ENCODE results near the gene ZNF549.

ZNF549 gene

GRCh38 chr19:57566396-57567265 lies 39.5 kb downstream of the ZNF549 start:
- in situ Hi-C loops (cut with MboI; ENCODE audit: low sequenced_read_pairs): no loop called here

DNA sequence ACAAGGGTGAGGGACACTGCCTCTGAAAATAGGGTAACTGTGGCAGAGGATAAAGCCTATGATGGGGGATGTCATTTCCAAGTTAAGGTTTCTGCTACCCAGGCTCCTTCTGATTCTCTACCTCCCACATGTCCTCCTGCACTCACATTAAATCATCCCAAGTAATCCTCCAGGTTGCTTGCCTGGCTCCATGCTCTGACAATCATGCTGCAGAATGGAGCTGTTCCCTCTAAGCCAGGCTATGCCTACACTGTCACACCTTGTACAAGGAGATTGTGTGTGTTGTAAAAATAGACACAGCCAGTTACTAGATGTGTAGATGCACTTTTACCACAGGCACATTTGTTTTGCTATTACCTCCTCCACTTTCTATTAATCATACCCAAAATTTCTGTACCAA lies 43.6 kb downstream of the ZNF549 start:
- in situ Hi-C loops (cut with MboI; ENCODE audit: low sequenced_read_pairs): no loop called here

- in situ Hi-C loops (cut with MboI; ENCODE audit: low sequenced_read_pairs): no loop called here
These were observed 45.3 kb downstream of the ZNF549 start for GRCh38 chr19:57572415-57572947.

DNA sequence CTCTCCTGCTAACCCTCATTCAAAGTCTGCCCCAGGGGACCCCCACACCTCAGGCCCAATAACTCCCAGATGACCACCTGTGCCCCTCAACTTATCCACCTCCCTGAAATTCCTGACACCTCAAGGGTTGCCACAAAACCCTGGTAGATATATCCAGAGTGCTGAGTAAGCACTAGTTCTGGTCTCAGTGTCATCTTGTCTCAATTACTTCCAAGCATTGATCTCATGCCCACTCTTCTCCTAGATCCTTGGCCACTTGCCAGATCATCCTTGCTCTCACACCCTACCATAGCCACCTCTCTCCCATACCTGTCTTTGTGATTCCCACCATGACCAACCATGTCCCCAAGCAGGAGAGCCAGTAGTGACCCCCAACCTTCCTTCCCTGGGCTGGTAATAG lies 49.5 kb downstream of the ZNF549 start:
- in situ Hi-C loops (cut with MboI; ENCODE audit: low sequenced_read_pairs): no loop called here

GRCh38 chr19:57578487-57579205 lies 51.5 kb downstream of the ZNF549 start, which contains the start of gene ZNF416:
ZNF416 (minus strand) TSS chr19:57578911; CDS start chr19:57578704, 207 bp downstream.
- in situ Hi-C loops (cut with MboI; ENCODE audit: low sequenced_read_pairs): no loop called here

DNA sequence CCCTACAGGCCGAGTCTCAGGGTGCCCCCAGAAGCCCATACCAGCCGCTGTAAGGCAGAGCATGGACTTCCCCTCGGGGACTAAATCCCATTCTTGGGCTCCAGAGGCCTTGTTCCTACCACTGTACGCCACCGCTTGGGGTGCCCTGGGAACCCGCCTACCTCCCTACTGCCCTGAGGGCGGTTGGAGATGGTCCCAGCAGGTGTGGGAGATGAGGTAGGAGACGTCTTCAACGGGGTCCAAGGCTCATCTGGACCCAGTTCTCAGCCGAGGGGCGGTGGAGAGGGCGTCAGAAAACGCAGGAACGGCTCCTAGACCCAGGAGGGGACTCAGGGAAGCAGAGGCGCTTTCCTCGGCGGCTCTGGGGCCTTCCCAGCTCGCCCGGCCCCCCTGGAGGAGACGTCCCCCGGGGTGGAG lies 56.0 kb downstream of the ZNF549 start:
- in situ Hi-C loops (cut with MboI; ENCODE audit: low sequenced_read_pairs): no loop called here

GRCh38 chr19:57583521-57584416 lies 56.6 kb downstream of the ZNF549 start, which contains the start of gene ZIK1:
ZIK1 (plus strand) TSS chr19:57584145; CDS start chr19:57584357, 212 bp downstream.
- in situ Hi-C loops (cut with MboI; ENCODE audit: low sequenced_read_pairs): no loop called here

GRCh38 chr19:57587529-57587928 lies 60.4 kb downstream of the ZNF549 start:
- in situ Hi-C loops (cut with MboI; ENCODE audit: low sequenced_read_pairs): no loop called here

GRCh38 chr19:57599377-57599760 lies 72.2 kb downstream of the ZNF549 start:
- in situ Hi-C loops (cut with MboI; ENCODE audit: low sequenced_read_pairs): no loop called here

- in situ Hi-C loops (cut with MboI; ENCODE audit: low sequenced_read_pairs): no loop called here
These were observed 72.7 kb downstream of the ZNF549 start, which contains the start of gene ZNF530 for GRCh38 chr19:57599761-57600383. ZNF530 (plus strand) TSS chr19:57599885; CDS start chr19:57604346, 4,461 bp downstream.

GRCh38 chr19:57606931-57607330 lies 79.8 kb downstream of the ZNF549 start:
- in situ Hi-C loops (cut with MboI; ENCODE audit: low sequenced_read_pairs): no loop called here
